K562 (cell line): ENCODE data around the gene ALOXE3. TPM values are rescaled to one million over a fixed set of nuclear protein-coding genes. Genes with fewer than 3 reads are reported as not detected.

Experiments
- CBX1 ChIP-seq: sonication (generic); IDR thresholded peaks from 2 replicates; pipeline ENCODE4 v1.6.1; 2016; ENCODE audit warnings: antibody characterized with exemption, low read depth, mild to moderate bottlenecking
- CHD1 ChIP-seq: fragments of 200-600 bp; sonication (generic); IDR thresholded peaks from one replicate; pipeline ENCODE4 v1.6.1; 2012; ENCODE audit warnings: mild to moderate bottlenecking, moderate library complexity, low read length, inconsistent platforms
- GABPA ChIP-seq: fragments of 200-800 bp; sonication (Bioruptor generic); conservative IDR thresholded peaks from 2 replicates; pipeline ENCODE4 v1.6.1; 2016; ENCODE audit warnings: low read depth, missing genetic modification characterization, missing compliant biosample characterization
- GATA2 ChIP-seq: sonication (generic); formaldehyde crosslinking; IDR thresholded peaks from 2 replicates; pipeline ENCODE4 v1.4.0; 2020; ENCODE audit warnings: mild to moderate bottlenecking, missing genetic modification reagents
- GTF2A2 ChIP-seq: IDR thresholded peaks from 2 replicates; pipeline ENCODE4 v1.6.1; 2016; ENCODE audit warnings: mild to moderate bottlenecking, missing genetic modification characterization, missing compliant biosample characterization
- MAFF ChIP-seq: IDR thresholded peaks from 2 replicates; pipeline ENCODE4 v1.6.1; 2012; ENCODE audit warnings: low read length, improper control_type of control experiment
- MAZ ChIP-seq, 2 experiments: fragments of 450-650 bp in 1 of 2; sonication (generic) in 1 of 2; formaldehyde crosslinking; IDR thresholded peaks in 1 of 2; conservative IDR thresholded peaks in 1 of 2; 2 replicates each; pipeline versions ENCODE4 v1.4.0 to v1.5.0; 2020; ENCODE audit warnings: mild to moderate bottlenecking in 1 of 2, missing genetic modification reagents in 1 of 2
- SAFB2 ChIP-seq: fragments of 200-400 bp; formaldehyde crosslinking; IDR thresholded peaks from 2 replicates; pipeline ENCODE4 v1.6.1; 2018; ENCODE audit warnings: borderline replicate concordance, low read length, low read depth, moderate library complexity; ENCODE audit not compliant: severe bottlenecking
- SETDB1 ChIP-seq: IDR thresholded peaks from one replicate; pipeline ENCODE4 v1.6.1; 2012; ENCODE audit warnings: low read length, control low read depth, inconsistent platforms
- ZBTB7A ChIP-seq: IDR thresholded peaks from 2 replicates; pipeline ENCODE4 v1.6.1; 2011; ENCODE audit warnings: low read depth, mild to moderate bottlenecking, low read length, moderate library complexity, borderline replicate concordance; ENCODE audit not compliant: control insufficient read depth
- ZNF431 ChIP-seq: sonication (generic); formaldehyde crosslinking; IDR thresholded peaks from 2 replicates; pipeline ENCODE4 v1.8.0; 2022; ENCODE audit warnings: mild to moderate bottlenecking, missing genetic modification reagents
- ZNF561 ChIP-seq: fragments of 450-650 bp; formaldehyde crosslinking; conservative IDR thresholded peaks from 2 replicates; pipeline ENCODE4 v1.4.0; 2020; ENCODE audit warnings: mild to moderate bottlenecking, moderate library complexity
- ZNF584 ChIP-seq: fragments of 200-800 bp; sonication (Bioruptor generic); IDR thresholded peaks from 2 replicates; pipeline ENCODE4 v1.6.1; 2016; ENCODE audit warnings: low read depth, mild to moderate bottlenecking, missing genetic modification characterization, missing compliant biosample characterization
- ZNF780A ChIP-seq: fragments of 250-450 bp; sonication (Bioruptor Pico); IDR thresholded peaks from 2 replicates; pipeline ENCODE4 v1.5.0; 2021; ENCODE audit warnings: mild to moderate bottlenecking
- polyA plus RNA-seq, 8 experiments: library from polyadenylated mRNA; depleted of rRNA in 4 of 8; stranded (reverse) in 5 of 8; unstranded in 3 of 8; fragments of >200 nt; fragmentation: Nextera tagmentation in 2 of 8; fragmentation: Illumina TruSeq in 1 of 8; extraction: Ambion mirVana in 2 of 8; extraction: Trizol in 1 of 8; gene quantifications; 2 replicates each; pipeline versions ENCODE4 v1.2.1 to v1.2.3, GENCODE V29; 2011 to 2014; ENCODE audit warnings: inconsistent platforms in 1 of 8, missing spikeins in 1 of 8
- total RNA-seq, 7 experiments: library from RNA; depleted of rRNA in 6 of 7; stranded (reverse); fragments of >200 nt in 6 of 7; fragmentation: Illumina TruSeq in 2 of 7; extraction: Trizol in 2 of 7; gene quantifications; 2 replicates each; pipeline versions ENCODE4 v1.2.1 to v1.2.3, GENCODE V29; 2011 to 2021; ENCODE audit warnings: low replicate concordance in 1 of 7
- TF ChIP-seq, protein P1 (sequence below): fragments of 450-650 bp; IDR thresholded peaks from 2 replicates; pipeline ENCODE4 v1.6.1; 2016; ENCODE audit warnings: borderline replicate concordance
- TF ChIP-seq, protein P2 (sequence below): IDR thresholded peaks from 2 replicates; pipeline ENCODE4 v1.6.1; 2011; ENCODE audit not compliant: insufficient read length; ENCODE audit errors: extremely low read depth
- TF ChIP-seq, protein P3 (sequence below): fragments of 250-450 bp; sonication (Bioruptor Pico); IDR thresholded peaks from 2 replicates; pipeline ENCODE4 v1.4.0; 2020; ENCODE audit warnings: mild to moderate bottlenecking, moderate library complexity
- TF ChIP-seq, protein P4 (sequence below): fragments of 200-800 bp; sonication (Bioruptor generic); IDR thresholded peaks from 2 replicates; pipeline ENCODE4 v1.6.1; 2017; ENCODE audit warnings: missing genetic modification characterization, missing compliant biosample characterization
- TF ChIP-seq, protein P5 (sequence below), 2 experiments: fragments of 150-350 bp in 1 of 2; IDR thresholded peaks; 2 replicates each; pipeline ENCODE4 v1.6.1; 2012 to 2016; ENCODE audit warnings: low read depth in 2 of 2, low read length in 2 of 2, mild to moderate bottlenecking in 1 of 2, moderate library complexity in 1 of 2

ALOXE3 gene
- total and polyA plus RNA-seq, 9 of the 15 experiments (the other 6 are each of a cell fraction or from before 2014, with no cell fraction given): 0.04 TPM; not detected in 8

DNA sequence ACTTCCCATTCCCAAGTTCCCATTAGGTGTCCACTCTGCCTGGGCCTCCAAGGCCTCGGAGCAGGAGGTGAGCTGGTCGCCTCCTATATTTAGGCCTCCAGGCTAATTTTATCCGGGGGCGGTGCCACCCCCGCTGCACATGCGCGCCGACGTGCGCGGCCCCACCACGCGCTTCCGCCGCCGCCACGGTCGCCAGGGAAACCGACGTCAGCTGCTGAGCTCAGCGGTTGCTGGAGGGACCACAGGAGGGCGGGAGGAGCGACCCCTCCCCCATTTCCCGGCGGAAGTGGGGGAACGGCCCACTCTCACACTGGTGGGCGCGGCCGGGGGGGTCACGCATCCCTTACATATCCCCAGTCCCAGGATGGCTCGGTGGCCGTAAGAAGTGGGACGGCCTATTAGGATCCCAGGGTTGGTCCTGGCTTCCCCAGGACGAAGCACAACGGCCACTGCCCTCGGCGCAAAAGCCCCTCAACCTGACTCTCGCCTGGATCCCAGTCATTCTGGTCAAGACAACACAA, 32.9 kb upstream of the ALOXE3 start (continued):
- TF ChIP-seq, protein P1, sequence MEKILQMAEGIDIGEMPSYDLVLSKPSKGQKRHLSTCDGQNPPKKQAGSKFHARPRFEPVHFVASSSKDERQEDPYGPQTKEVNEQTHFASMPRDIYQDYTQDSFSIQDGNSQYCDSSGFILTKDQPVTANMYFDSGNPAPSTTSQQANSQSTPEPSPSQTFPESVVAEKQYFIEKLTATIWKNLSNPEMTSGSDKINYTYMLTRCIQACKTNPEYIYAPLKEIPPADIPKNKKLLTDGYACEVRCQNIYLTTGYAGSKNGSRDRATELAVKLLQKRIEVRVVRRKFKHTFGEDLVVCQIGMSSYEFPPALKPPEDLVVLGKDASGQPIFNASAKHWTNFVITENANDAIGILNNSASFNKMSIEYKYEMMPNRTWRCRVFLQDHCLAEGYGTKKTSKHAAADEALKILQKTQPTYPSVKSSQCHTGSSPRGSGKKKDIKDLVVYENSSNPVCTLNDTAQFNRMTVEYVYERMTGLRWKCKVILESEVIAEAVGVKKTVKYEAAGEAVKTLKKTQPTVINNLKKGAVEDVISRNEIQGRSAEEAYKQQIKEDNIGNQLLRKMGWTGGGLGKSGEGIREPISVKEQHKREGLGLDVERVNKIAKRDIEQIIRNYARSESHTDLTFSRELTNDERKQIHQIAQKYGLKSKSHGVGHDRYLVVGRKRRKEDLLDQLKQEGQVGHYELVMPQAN: peak; percentile 63; the same call in 1 of the 2 replicates
- TF ChIP-seq SAFB2 (no peak), GATA2 (CRISPR knock-in tag) (no peak), ZBTB7A (peak; percentile 89; the same call in 1 of the 2 replicates), ZNF780A (no peak), MAZ (CRISPR knock-in tag; conservative IDR thresholded peaks at IDR 0.05 in 1 of 2, IDR thresholded peaks at IDR 0.05 in 1 of 2) (peak; percentile 68 to 75), ZNF431 (CRISPR knock-in tag) (no peak), SETDB1 (no peak), CBX1 (no peak), ZNF561 (no peak), CHD1 (no peak), GTF2A2 (tag) (no peak), GABPA (peak; percentile 69), MAFF (no peak), ZNF584 (no peak)
- TF ChIP-seq, protein P2, sequence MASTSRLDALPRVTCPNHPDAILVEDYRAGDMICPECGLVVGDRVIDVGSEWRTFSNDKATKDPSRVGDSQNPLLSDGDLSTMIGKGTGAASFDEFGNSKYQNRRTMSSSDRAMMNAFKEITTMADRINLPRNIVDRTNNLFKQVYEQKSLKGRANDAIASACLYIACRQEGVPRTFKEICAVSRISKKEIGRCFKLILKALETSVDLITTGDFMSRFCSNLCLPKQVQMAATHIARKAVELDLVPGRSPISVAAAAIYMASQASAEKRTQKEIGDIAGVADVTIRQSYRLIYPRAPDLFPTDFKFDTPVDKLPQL: no peak
- TF ChIP-seq, protein P3, sequence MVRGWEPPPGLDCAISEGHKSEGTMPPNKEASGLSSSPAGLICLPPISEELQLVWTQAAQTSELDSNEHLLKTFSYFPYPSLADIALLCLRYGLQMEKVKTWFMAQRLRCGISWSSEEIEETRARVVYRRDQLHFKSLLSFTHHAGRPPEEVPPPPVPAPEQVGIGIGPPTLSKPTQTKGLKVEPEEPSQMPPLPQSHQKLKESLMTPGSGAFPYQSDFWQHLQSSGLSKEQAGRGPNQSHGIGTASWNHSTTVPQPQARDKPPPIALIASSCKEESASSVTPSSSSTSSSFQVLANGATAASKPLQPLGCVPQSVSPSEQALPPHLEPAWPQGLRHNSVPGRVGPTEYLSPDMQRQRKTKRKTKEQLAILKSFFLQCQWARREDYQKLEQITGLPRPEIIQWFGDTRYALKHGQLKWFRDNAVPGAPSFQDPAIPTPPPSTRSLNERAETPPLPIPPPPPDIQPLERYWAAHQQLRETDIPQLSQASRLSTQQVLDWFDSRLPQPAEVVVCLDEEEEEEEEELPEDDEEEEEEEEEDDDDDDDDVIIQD (CRISPR knock-in tag): no peak
- TF ChIP-seq, protein P4, sequence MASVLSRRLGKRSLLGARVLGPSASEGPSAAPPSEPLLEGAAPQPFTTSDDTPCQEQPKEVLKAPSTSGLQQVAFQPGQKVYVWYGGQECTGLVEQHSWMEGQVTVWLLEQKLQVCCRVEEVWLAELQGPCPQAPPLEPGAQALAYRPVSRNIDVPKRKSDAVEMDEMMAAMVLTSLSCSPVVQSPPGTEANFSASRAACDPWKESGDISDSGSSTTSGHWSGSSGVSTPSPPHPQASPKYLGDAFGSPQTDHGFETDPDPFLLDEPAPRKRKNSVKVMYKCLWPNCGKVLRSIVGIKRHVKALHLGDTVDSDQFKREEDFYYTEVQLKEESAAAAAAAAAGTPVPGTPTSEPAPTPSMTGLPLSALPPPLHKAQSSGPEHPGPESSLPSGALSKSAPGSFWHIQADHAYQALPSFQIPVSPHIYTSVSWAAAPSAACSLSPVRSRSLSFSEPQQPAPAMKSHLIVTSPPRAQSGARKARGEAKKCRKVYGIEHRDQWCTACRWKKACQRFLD (CRISPR knock-in tag): no peak
- TF ChIP-seq, protein P5, sequence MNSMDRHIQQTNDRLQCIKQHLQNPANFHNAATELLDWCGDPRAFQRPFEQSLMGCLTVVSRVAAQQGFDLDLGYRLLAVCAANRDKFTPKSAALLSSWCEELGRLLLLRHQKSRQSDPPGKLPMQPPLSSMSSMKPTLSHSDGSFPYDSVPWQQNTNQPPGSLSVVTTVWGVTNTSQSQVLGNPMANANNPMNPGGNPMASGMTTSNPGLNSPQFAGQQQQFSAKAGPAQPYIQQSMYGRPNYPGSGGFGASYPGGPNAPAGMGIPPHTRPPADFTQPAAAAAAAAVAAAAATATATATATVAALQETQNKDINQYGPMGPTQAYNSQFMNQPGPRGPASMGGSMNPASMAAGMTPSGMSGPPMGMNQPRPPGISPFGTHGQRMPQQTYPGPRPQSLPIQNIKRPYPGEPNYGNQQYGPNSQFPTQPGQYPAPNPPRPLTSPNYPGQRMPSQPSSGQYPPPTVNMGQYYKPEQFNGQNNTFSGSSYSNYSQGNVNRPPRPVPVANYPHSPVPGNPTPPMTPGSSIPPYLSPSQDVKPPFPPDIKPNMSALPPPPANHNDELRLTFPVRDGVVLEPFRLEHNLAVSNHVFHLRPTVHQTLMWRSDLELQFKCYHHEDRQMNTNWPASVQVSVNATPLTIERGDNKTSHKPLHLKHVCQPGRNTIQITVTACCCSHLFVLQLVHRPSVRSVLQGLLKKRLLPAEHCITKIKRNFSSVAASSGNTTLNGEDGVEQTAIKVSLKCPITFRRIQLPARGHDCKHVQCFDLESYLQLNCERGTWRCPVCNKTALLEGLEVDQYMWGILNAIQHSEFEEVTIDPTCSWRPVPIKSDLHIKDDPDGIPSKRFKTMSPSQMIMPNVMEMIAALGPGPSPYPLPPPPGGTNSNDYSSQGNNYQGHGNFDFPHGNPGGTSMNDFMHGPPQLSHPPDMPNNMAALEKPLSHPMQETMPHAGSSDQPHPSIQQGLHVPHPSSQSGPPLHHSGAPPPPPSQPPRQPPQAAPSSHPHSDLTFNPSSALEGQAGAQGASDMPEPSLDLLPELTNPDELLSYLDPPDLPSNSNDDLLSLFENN (IDR thresholded peaks at IDR 0.05; ENCODE audit: low read depth in 2 of 2, low read length in 2 of 2): no peak
